ENCODE results near the gene IL36A.

The IL36A gene

DNA sequence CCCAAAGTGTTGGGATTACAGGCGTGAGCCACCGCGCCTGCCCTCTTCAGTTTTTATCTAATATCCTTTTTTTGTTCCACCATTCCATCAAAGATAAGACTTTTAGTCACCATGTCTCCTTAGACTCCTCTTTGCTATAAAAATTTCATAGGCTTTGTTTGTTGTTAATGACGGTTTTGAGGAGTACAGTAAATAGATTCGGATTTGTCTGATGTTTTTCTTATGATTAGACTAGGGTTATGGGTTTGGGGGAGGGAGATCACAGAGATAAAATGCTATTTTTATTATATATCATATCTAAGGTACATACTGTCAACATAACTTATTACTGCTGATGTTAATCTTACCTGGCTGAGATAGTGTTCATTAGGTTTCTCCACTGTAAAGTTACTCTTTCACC, 41.2 kb downstream of the IL36A start:
- ChIA-PET CTCF (no interaction called here), POLR2A (no interaction called here)
- Histone ChIP-seq H3K4me1 (ENCODE audit: control insufficient read depth, insufficient read depth, low read length) (no peaks in the 10 kb centered on the region), H3K9me3 (ENCODE audit: control insufficient read depth, insufficient read depth, low read depth, low read length) (no peaks in the 10 kb centered on the region), H3K36me3 (ENCODE audit: control insufficient read depth in 2 of 2, insufficient read depth in 1 of 2, low read length in 2 of 2) (no peaks in the 10 kb centered on the region), H3K4me3 (ENCODE audit: low read depth, low read length) (no peak overlapping the region), H3K27ac (ENCODE audit: extremely low read depth, low read depth, low read length) (no peak overlapping the region)
- peak; percentile 4; the same call in 1 of the 2 replicates for TF ChIP-seq ZNF335 (tag by site-specific recombination; conservative IDR thresholded peaks at IDR 0.05)
- TF ChIP-seq ZXDB (tag by site-specific recombination; IDR thresholded peaks at IDR 0.05) = 0 out of 2 replicates have a peak, but pooled peaks have one; percentile 23
- TF ChIP-seq WT1 (tag by site-specific recombination; IDR thresholded peaks at IDR 0.05) = peak; percentile 50
- no peak for TF ChIP-seq SP3 (tag by site-specific recombination; IDR thresholded peaks at IDR 0.05)
- TF ChIP-seq FEZF1 (tag by site-specific recombination; IDR thresholded peaks at IDR 0.05) = 0 out of 2 replicates have a peak, but pooled peaks have one; percentile 18

DNA sequence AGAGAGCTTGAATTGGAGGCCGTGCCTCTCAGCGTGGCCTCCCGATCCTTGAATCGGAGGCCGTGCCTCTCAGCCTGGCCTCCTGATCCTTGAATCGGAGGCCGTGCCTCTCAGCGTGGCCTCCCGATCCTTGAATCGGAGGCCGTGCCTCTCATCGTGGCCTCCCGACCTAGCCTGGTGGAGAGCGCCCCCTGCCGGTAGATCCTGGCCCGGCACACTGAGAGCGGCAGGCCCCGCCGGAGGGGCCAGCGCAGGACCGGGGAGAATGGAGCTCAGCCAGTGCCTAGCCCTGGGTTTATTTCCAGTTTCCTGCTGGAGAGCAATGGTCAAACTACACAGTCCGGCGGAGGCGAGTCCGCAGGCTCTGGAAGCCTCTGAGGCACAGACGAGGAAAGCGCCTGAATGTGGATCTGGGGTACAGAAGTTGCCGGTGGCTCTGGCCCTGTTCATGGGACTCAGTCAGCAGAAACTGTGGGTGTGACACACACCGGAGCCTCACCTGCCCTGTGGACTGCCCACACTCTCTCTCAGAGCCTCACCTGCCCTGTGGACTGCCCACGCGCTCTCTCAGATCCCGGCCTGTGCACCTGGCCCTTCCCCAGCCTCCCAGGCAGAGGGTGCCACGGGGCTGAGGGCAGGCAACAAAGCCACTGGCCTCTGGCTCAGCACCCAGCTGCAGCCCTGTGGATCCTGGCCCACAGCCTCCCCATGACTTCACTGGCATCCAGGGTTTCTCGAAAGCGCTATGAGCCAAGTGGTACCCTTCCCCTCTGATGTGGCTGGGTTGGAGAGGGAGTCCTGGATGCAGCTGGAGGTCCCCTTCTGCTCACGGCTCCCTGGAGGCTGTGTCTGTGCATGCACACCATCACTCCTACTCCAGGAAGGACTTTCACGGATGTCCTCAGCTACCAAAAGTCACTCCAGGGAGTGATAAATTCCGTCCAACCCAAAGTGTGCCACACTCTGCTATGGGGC, 45.9 kb downstream of the IL36A start:
- H3K36me3 ChIP-seq (ENCODE audit: control insufficient read depth in 2 of 2, insufficient read depth in 1 of 2, low read length in 2 of 2) = no peaks in the 10 kb centered on the region
- no peak overlapping the region for H3K27ac ChIP-seq (ENCODE audit: extremely low read depth, low read depth, low read length)
- no peaks in the 10 kb centered on the region for H3K9me3 ChIP-seq (ENCODE audit: control insufficient read depth, insufficient read depth, low read depth, low read length)
- no peaks in the 10 kb centered on the region for H3K4me1 ChIP-seq (ENCODE audit: control insufficient read depth, insufficient read depth, low read length)
- ChIA-PET CTCF (no interaction called here), POLR2A (no interaction called here)
- TF ChIP-seq TRIM28 (IDR thresholded peaks at IDR 0.05; ENCODE audit: borderline replicate concordance, low read length) (no peak), ZNF510 (tag by site-specific recombination; IDR thresholded peaks at IDR 0.05; ENCODE audit: insufficient replicate concordance) (no peak), SCRT1 (tag by site-specific recombination; IDR thresholded peaks at IDR 0.05; ENCODE audit: borderline replicate concordance) (no peak), ZNF350 (tag by site-specific recombination; IDR thresholded peaks at IDR 0.05) (no peak), WT1 (tag by site-specific recombination; IDR thresholded peaks at IDR 0.05) (no peak), RBAK (tag by site-specific recombination; IDR thresholded peaks at IDR 0.05) (no peak), ZNF114 (tag by site-specific recombination; IDR thresholded peaks at IDR 0.05) (no peak), MZF1 (tag by site-specific recombination; IDR thresholded peaks at IDR 0.05; ENCODE audit: borderline replicate concordance) (no peak), ZNF133 (tag by site-specific recombination; IDR thresholded peaks at IDR 0.05) (no peak), SP2 (tag by site-specific recombination; IDR thresholded peaks at IDR 0.05) (no peak), ZSCAN30 (tag by site-specific recombination; IDR thresholded peaks at IDR 0.05) (no peak), ZNF175 (tag by site-specific recombination; IDR thresholded peaks at IDR 0.05) (no peak), ZSCAN16 (tag by site-specific recombination; IDR thresholded peaks at IDR 0.05) (no peak), GLIS2 (tag by site-specific recombination; IDR thresholded peaks at IDR 0.05) (no peak)
- TF ChIP-seq, protein P1, sequence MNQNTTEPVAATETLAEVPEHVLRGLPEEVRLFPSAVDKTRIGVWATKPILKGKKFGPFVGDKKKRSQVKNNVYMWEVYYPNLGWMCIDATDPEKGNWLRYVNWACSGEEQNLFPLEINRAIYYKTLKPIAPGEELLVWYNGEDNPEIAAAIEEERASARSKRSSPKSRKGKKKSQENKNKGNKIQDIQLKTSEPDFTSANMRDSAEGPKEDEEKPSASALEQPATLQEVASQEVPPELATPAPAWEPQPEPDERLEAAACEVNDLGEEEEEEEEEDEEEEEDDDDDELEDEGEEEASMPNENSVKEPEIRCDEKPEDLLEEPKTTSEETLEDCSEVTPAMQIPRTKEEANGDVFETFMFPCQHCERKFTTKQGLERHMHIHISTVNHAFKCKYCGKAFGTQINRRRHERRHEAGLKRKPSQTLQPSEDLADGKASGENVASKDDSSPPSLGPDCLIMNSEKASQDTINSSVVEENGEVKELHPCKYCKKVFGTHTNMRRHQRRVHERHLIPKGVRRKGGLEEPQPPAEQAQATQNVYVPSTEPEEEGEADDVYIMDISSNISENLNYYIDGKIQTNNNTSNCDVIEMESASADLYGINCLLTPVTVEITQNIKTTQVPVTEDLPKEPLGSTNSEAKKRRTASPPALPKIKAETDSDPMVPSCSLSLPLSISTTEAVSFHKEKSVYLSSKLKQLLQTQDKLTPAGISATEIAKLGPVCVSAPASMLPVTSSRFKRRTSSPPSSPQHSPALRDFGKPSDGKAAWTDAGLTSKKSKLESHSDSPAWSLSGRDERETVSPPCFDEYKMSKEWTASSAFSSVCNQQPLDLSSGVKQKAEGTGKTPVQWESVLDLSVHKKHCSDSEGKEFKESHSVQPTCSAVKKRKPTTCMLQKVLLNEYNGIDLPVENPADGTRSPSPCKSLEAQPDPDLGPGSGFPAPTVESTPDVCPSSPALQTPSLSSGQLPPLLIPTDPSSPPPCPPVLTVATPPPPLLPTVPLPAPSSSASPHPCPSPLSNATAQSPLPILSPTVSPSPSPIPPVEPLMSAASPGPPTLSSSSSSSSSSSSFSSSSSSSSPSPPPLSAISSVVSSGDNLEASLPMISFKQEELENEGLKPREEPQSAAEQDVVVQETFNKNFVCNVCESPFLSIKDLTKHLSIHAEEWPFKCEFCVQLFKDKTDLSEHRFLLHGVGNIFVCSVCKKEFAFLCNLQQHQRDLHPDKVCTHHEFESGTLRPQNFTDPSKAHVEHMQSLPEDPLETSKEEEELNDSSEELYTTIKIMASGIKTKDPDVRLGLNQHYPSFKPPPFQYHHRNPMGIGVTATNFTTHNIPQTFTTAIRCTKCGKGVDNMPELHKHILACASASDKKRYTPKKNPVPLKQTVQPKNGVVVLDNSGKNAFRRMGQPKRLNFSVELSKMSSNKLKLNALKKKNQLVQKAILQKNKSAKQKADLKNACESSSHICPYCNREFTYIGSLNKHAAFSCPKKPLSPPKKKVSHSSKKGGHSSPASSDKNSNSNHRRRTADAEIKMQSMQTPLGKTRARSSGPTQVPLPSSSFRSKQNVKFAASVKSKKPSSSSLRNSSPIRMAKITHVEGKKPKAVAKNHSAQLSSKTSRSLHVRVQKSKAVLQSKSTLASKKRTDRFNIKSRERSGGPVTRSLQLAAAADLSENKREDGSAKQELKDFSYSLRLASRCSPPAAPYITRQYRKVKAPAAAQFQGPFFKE (tag by site-specific recombination; IDR thresholded peaks at IDR 0.05; ENCODE audit: borderline replicate concordance) = no peak
- TF ChIP-seq, protein P2, sequence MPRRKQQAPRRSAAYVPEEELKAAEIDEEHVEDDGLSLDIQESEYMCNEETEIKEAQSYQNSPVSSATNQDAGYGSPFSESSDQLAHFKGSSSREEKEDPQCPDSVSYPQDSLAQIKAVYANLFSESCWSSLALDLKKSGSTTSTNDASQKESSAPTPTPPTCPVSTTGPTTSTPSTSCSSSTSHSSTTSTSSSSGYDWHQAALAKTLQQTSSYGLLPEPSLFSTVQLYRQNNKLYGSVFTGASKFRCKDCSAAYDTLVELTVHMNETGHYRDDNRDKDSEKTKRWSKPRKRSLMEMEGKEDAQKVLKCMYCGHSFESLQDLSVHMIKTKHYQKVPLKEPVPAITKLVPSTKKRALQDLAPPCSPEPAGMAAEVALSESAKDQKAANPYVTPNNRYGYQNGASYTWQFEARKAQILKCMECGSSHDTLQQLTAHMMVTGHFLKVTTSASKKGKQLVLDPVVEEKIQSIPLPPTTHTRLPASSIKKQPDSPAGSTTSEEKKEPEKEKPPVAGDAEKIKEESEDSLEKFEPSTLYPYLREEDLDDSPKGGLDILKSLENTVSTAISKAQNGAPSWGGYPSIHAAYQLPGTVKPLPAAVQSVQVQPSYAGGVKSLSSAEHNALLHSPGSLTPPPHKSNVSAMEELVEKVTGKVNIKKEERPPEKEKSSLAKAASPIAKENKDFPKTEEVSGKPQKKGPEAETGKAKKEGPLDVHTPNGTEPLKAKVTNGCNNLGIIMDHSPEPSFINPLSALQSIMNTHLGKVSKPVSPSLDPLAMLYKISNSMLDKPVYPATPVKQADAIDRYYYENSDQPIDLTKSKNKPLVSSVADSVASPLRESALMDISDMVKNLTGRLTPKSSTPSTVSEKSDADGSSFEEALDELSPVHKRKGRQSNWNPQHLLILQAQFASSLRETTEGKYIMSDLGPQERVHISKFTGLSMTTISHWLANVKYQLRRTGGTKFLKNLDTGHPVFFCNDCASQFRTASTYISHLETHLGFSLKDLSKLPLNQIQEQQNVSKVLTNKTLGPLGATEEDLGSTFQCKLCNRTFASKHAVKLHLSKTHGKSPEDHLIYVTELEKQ (tag by site-specific recombination; IDR thresholded peaks at IDR 0.05; ENCODE audit: borderline replicate concordance) = no peak
- TF ChIP-seq, protein P3, sequence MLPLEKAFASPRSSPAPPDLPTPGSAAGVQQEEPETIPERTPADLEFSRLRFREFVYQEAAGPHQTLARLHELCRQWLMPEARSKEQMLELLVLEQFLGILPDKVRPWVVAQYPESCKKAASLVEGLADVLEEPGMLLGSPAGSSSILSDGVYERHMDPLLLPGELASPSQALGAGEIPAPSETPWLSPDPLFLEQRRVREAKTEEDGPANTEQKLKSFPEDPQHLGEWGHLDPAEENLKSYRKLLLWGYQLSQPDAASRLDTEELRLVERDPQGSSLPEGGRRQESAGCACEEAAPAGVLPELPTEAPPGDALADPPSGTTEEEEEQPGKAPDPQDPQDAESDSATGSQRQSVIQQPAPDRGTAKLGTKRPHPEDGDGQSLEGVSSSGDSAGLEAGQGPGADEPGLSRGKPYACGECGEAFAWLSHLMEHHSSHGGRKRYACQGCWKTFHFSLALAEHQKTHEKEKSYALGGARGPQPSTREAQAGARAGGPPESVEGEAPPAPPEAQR (tag by site-specific recombination; IDR thresholded peaks at IDR 0.05) = no peak
- H3K4me3 ChIP-seq (ENCODE audit: low read depth, low read length) = no peak overlapping the region
